ENCODE measurements around the gene AP2B1. TPM values are rescaled to one million over a fixed set of nuclear protein-coding genes. Genes with fewer than 3 reads are reported as not detected.
A peak's percentile ranks its signal among the peaks of the same experiment; 100 is the strongest.
"Not testable (repeated sequence)": the region's sequence is repeated elsewhere in the genome, so short reads cannot be mapped to it uniquely, and the experiment has no call there.

The AP2B1 gene
- total RNA-seq, 1 experiment from 2014 or later = 217 TPM

DNA sequence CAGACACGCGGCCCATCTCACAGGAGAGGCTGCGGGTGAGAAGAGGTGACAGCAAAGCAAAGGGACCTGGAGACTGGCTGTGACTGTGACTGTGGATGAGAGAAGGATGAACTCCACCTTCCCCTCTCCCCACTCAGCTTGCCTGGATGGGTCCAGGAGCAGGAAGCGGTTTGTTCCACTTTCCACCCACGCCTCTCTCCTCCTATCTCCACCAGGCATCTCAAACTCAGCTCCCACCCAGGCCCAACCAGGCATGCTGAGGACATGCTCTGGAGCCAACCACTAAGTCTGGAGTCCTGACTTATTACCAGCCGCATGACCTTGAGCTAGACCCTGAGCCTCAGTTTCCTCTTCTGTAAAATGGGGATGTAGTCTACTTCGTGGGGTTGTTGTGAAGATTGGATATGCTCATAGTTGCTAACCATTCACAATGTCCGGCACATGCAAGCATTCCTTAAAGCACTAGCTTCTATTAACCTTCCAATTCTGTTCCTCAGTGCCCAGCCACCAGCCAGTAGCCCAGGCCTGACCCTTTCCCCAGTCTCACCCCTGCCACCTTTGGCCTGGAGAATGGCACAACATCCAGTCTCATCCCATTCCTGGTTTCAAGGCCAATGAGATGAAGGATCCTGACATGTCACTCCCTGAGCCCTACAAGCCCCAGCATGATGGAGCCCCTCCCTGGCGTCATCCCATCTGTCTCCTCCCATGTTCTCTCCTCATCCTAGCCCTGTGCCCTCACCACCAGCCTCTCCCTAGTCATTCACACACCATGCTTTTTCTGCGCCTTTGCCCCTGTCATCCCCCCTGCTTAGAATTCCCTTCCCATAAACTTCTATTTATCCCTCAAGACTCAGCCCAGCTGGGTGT is 163.6 kb downstream of the AP2B1 start:
- Histone ChIP-seq H3K23ac (ENCODE audit: insufficient read length, low read depth, low read length) (no peak overlapping the region), H2BK5ac (ENCODE audit: insufficient read length, low read length) (no peak overlapping the region), H3K18ac (ENCODE audit: insufficient read length, low read depth, low read length) (no peak overlapping the region), H3K4ac (ENCODE audit: low read depth, low read length) (no peak overlapping the region), H3K27me3 (ENCODE audit: insufficient read depth, low read length) (peaks cover 7% of the 10 kb centered on the region; the same call in 1 of the 2 replicates), H3K79me1 (ENCODE audit: insufficient read depth, low read depth, low read length, poor library complexity, severe bottlenecking) (no peaks in the 10 kb centered on the region), H3K27ac (ENCODE audit: insufficient read length, low read depth, low read length) (no peak overlapping the region), H3T11ph (ENCODE audit: low read length) (no peak overlapping the region), H4K5ac (ENCODE audit: insufficient read length, low read depth, low read length) (no peak overlapping the region), H2BK12ac (ENCODE audit: insufficient read length, low read depth, low read length) (no peak overlapping the region), H4K8ac (replicated peaks; ENCODE audit: insufficient read length, low read depth, low read length) (no peak overlapping the region), H2AFZ (ENCODE audit: low read length) (no peak overlapping the region), H3K9me3 (ENCODE audit: control insufficient read depth, low read depth, low read length) (no peaks in the 10 kb centered on the region), H4K91ac (ENCODE audit: insufficient read length, low read depth, low read length) (no peak overlapping the region), H2BK20ac (ENCODE audit: low read depth, low read length, poor library complexity, severe bottlenecking) (no peak overlapping the region), H3K9ac (ENCODE audit: extremely low read depth, insufficient read length, low read length) (no peak overlapping the region), H4K20me1 (ENCODE audit: control insufficient read depth, insufficient read depth, insufficient read length) (no peaks in the 10 kb centered on the region), H3K23me2 (ENCODE audit: insufficient read length, low read depth, low read length, poor library complexity, severe bottlenecking) (no peaks in the 10 kb centered on the region), H3K79me2 (ENCODE audit: insufficient read depth, low read length) (no peaks in the 10 kb centered on the region), H2AK5ac (ENCODE audit: insufficient read length, low read length) (no peak overlapping the region), H2BK120ac (ENCODE audit: low read depth, low read length, poor library complexity, severe bottlenecking) (no peak overlapping the region), H3K56ac (ENCODE audit: insufficient read length, low read depth, low read length) (no peak overlapping the region), H2BK15ac (ENCODE audit: low read depth, low read length) (no peak overlapping the region), H3K14ac (ENCODE audit: insufficient read depth, low read length) (no peak overlapping the region; the same call in 1 of the 2 replicates), H3K4me1 (ENCODE audit: insufficient read depth, low read length) (no peaks in the 10 kb centered on the region), H3K4me2 (ENCODE audit: insufficient read depth, insufficient read length, low read length) (peak overlapping the region; percentile 11)
- TF ChIP-seq, protein P1, sequence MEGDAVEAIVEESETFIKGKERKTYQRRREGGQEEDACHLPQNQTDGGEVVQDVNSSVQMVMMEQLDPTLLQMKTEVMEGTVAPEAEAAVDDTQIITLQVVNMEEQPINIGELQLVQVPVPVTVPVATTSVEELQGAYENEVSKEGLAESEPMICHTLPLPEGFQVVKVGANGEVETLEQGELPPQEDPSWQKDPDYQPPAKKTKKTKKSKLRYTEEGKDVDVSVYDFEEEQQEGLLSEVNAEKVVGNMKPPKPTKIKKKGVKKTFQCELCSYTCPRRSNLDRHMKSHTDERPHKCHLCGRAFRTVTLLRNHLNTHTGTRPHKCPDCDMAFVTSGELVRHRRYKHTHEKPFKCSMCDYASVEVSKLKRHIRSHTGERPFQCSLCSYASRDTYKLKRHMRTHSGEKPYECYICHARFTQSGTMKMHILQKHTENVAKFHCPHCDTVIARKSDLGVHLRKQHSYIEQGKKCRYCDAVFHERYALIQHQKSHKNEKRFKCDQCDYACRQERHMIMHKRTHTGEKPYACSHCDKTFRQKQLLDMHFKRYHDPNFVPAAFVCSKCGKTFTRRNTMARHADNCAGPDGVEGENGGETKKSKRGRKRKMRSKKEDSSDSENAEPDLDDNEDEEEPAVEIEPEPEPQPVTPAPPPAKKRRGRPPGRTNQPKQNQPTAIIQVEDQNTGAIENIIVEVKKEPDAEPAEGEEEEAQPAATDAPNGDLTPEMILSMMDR (conservative IDR thresholded peaks at IDR 0.05) = no peak
- no peaks in the 10 kb centered on the region; a peak in 2 of 5 replicates for H3K9me3 Mint-ChIP-seq
- H3K27ac Mint-ChIP-seq = no peak overlapping the region
- peaks cover 35% of the 10 kb centered on the region for H3K27me3 Mint-ChIP-seq (ENCODE audit: low read depth)
- no peaks in the 10 kb centered on the region for H3K36me3 Mint-ChIP-seq (ENCODE audit: insufficient read depth in 1 of 3, low read depth in 3 of 3)
- peak overlapping the region; percentile 48 to 67; a peak in 2 of 5 replicates for H3K4me3 Mint-ChIP-seq
- WGBS (ENCODE audit: extremely low coverage, insufficient read length, low lambda C conversion rate) = no CpG with 5 or more reads among the region's 10 CpGs
- DNase-seq = no peak
- H3K4me1 Mint-ChIP-seq = peaks cover 20 to 33% of the 10 kb centered on the region in 2 experiments

DNA sequence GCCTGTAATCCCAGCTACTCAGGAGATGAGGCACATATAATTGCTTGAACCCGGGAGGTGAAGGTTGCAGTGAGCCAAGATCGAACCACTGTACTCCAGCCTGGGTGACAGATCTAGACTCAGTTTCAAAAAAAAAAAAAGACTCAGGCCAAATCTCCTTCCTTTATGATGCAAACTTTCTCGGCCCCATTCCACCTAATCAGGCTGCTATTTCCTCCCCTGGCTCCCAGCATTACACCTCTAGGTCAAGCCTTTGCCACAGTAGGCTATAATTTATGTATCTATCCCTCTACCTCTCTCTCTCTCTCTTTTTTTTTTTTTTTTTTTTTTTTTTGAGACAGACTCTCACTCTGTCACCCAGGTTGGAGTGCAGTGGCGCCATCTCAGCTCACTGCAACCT is 164.4 kb downstream of the AP2B1 start:
- not testable (repeated sequence) for H3K4me1 ChIP-seq (ENCODE audit: insufficient read depth, low read length); H3K9me3 Mint-ChIP-seq; H2BK15ac ChIP-seq (ENCODE audit: low read depth, low read length); H3K18ac ChIP-seq (ENCODE audit: insufficient read length, low read depth, low read length); H3K36me3 Mint-ChIP-seq (ENCODE audit: insufficient read depth in 1 of 3, low read depth in 3 of 3); H2BK20ac ChIP-seq (ENCODE audit: low read depth, low read length, poor library complexity, severe bottlenecking); H3K79me2 ChIP-seq (ENCODE audit: insufficient read depth, low read length); H2BK12ac ChIP-seq (ENCODE audit: insufficient read length, low read depth, low read length); H3K23me2 ChIP-seq (ENCODE audit: insufficient read length, low read depth, low read length, poor library complexity, severe bottlenecking); H3K4me2 ChIP-seq (ENCODE audit: insufficient read depth, insufficient read length, low read length); H3K56ac ChIP-seq (ENCODE audit: insufficient read length, low read depth, low read length); H2AK5ac ChIP-seq (ENCODE audit: insufficient read length, low read length); H3T11ph ChIP-seq (ENCODE audit: low read length); H3K4ac ChIP-seq (ENCODE audit: low read depth, low read length); H2BK5ac ChIP-seq (ENCODE audit: insufficient read length, low read length); H3K79me1 ChIP-seq (ENCODE audit: insufficient read depth, low read depth, low read length, poor library complexity, severe bottlenecking); H2AFZ ChIP-seq (ENCODE audit: low read length); H3K14ac ChIP-seq (ENCODE audit: insufficient read depth, low read length); H3K9ac ChIP-seq (ENCODE audit: extremely low read depth, insufficient read length, low read length); H3K27ac ChIP-seq (ENCODE audit: insufficient read length, low read depth, low read length); H2BK120ac ChIP-seq (ENCODE audit: low read depth, low read length, poor library complexity, severe bottlenecking); H3K4me3 Mint-ChIP-seq; H3K23ac ChIP-seq (ENCODE audit: insufficient read length, low read depth, low read length); H4K20me1 ChIP-seq (ENCODE audit: control insufficient read depth, insufficient read depth, insufficient read length); H3K9me3 ChIP-seq (ENCODE audit: control insufficient read depth, low read depth, low read length); H3K27me3 ChIP-seq (ENCODE audit: insufficient read depth, low read length); H4K5ac ChIP-seq (ENCODE audit: insufficient read length, low read depth, low read length); H4K91ac ChIP-seq (ENCODE audit: insufficient read length, low read depth, low read length); DNase-seq; H3K27ac Mint-ChIP-seq; H4K8ac ChIP-seq (replicated peaks; ENCODE audit: insufficient read length, low read depth, low read length)
- WGBS (ENCODE audit: extremely low coverage, insufficient read length, low lambda C conversion rate) = no CpG with 5 or more reads among the region's 4 CpGs
- Mint-ChIP-seq H3K4me1 (peaks cover 20 to 33% of the 10 kb centered on the region in 2 experiments), H3K27me3 (ENCODE audit: low read depth) (peaks cover 35% of the 10 kb centered on the region)

All from H9 (cell line).